ENCODE data around the gene AK1. TPM values are rescaled to one million over a fixed set of nuclear protein-coding genes. Genes with fewer than 3 reads are reported as not detected.

AK1 gene
- total and polyA plus RNA-seq, 2 of the 13 experiments (the other 11 are each of a cell fraction or from before 2014, with no cell fraction given): 19.1 to 32.8 TPM

- Histone ChIP-seq H4K20me1 (ENCODE audit: insufficient read depth, low read length) (no peaks in the 10 kb centered on the region), H3K9ac (ENCODE audit: insufficient read depth, low read depth, low read length) (no peak overlapping the region), H3K36me3 (replicated peaks in 1 of 2; ENCODE audit: control insufficient read depth in 1 of 2, insufficient read depth in 2 of 2, low read length in 2 of 2) (no peaks in the 10 kb centered on the region; a peak in 1 of 5 replicates), H2AFZ (ENCODE audit: low read length) (no peak overlapping the region), H3K4me2 (ENCODE audit: low read depth, low read length) (peak overlapping the region; percentile 87; the same call in 1 of the 2 replicates), H3K27me3 (ENCODE audit: control insufficient read depth in 1 of 2, insufficient read depth in 2 of 2, low read length in 2 of 2) (no peaks in the 10 kb centered on the region), H3K79me2 (ENCODE audit: insufficient read depth, low read length) (no peaks in the 10 kb centered on the region), H3K27ac (ENCODE audit: extremely low read length, insufficient read depth, low read length) (no peak overlapping the region), H3K4me3 (replicated peaks in 1 of 3; ENCODE audit: insufficient read depth in 1 of 3, low read depth in 2 of 3, low read length in 3 of 3) (peak overlapping the region in 1 of 3 experiments; percentile 44; a peak in 1 of 6 replicates), H3K9me3 (ENCODE audit: low read length) (no peaks in the 10 kb centered on the region), H3K4me1 (ENCODE audit: insufficient read depth, low read length) (peaks cover 34% of the 10 kb centered on the region)
- in situ Hi-C loops (cut with HindIII; ENCODE audit: extremely low pct_ligation_motif_present, low pct_unique_long_range_greater_than_20kb): no loop called here
- CTCF ChIA-PET (ENCODE audit: low intra/inter-chr PET ratio, low total read pairs): no interaction called here
- TF ChIP-seq JARID2 (CRISPR knock-in tag; IDR thresholded peaks at IDR 0.05; ENCODE audit: insufficient replicate concordance): no peak
- TF ChIP-seq, protein P1, sequence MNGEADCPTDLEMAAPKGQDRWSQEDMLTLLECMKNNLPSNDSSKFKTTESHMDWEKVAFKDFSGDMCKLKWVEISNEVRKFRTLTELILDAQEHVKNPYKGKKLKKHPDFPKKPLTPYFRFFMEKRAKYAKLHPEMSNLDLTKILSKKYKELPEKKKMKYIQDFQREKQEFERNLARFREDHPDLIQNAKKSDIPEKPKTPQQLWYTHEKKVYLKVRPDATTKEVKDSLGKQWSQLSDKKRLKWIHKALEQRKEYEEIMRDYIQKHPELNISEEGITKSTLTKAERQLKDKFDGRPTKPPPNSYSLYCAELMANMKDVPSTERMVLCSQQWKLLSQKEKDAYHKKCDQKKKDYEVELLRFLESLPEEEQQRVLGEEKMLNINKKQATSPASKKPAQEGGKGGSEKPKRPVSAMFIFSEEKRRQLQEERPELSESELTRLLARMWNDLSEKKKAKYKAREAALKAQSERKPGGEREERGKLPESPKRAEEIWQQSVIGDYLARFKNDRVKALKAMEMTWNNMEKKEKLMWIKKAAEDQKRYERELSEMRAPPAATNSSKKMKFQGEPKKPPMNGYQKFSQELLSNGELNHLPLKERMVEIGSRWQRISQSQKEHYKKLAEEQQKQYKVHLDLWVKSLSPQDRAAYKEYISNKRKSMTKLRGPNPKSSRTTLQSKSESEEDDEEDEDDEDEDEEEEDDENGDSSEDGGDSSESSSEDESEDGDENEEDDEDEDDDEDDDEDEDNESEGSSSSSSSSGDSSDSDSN (CRISPR knock-in tag; IDR thresholded peaks at IDR 0.05): no peak
- TF ChIP-seq ZNF329 (CRISPR knock-in tag; IDR thresholded peaks at IDR 0.05; ENCODE audit: low read depth): no peak
- TF ChIP-seq BORCS8-MEF2B (CRISPR knock-in tag; IDR thresholded peaks at IDR 0.05): no peak
- TF ChIP-seq, protein P2, sequence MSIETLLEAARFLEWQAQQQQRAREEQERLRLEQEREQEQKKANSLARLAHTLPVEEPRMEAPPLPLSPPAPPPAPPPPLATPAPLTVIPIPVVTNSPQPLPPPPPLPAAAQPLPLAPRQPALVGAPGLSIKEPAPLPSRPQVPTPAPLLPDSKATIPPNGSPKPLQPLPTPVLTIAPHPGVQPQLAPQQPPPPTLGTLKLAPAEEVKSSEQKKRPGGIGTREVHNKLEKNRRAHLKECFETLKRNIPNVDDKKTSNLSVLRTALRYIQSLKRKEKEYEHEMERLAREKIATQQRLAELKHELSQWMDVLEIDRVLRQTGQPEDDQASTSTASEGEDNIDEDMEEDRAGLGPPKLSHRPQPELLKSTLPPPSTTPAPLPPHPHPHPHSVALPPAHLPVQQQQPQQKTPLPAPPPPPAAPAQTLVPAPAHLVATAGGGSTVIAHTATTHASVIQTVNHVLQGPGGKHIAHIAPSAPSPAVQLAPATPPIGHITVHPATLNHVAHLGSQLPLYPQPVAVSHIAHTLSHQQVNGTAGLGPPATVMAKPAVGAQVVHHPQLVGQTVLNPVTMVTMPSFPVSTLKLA (IDR thresholded peaks at IDR 0.05): no peak
- TF ChIP-seq PREB (CRISPR knock-in tag; IDR thresholded peaks at IDR 0.05): no peak
- 0 out of 2 replicates have a peak, but pooled peaks have one; percentile 37 for TF ChIP-seq ZNF350 (CRISPR knock-in tag; IDR thresholded peaks at IDR 0.05; ENCODE audit: borderline replicate concordance, low read depth)
- no peak for TF ChIP-seq PLRG1 (conservative IDR thresholded peaks at IDR 0.05)
- TF ChIP-seq ZNF468 (CRISPR knock-in tag; IDR thresholded peaks at IDR 0.05): no peak
- no peak for TF ChIP-seq NFKBIZ (CRISPR knock-in tag; IDR thresholded peaks at IDR 0.05)
- 0 out of 2 replicates have a peak, but pooled peaks have one; percentile 2 for TF ChIP-seq HNRNPL (IDR thresholded peaks at IDR 0.05; ENCODE audit: low read depth, low read length)
- POLR2A ChIA-PET: interaction anchor here (2.1 kb wide), 1 partner anchor 22 kb away, joined by 11 read pairs; no protein-coding TSS in a partner anchor
- intact Hi-C loops (cut with micrococcal nuclease; ENCODE audit: unreplicated experiment): no loop called here
- ATAC-seq (peak; percentile 6; the same call in 2 of the 3 replicates), DNase-seq (ENCODE audit: low spot score) (no peak), FAIRE-seq (no peak)
- no TSS peak for BruUV-seq (replicated peaks)
- WGBS (ENCODE audit: low lambda C conversion rate): 72% methylated on average over 10 of the region's 10 CpGs
Measured at GRCh38 chr9:127875306-127875966, 2.0 kb downstream of the AK1 start.

All from HepG2 (cell line).